ENCODE measurements around the gene GALNTL6. TPM values are rescaled to one million over a fixed set of nuclear protein-coding genes. Genes with fewer than 3 reads are reported as not detected.
A peak's percentile ranks its signal among the peaks of the same experiment; 100 is the strongest.

The GALNTL6 gene
- polyA plus RNA-seq, 6 donors from 2014 or later = 0.09 to 1.5 (median 0.52) TPM

DNA sequence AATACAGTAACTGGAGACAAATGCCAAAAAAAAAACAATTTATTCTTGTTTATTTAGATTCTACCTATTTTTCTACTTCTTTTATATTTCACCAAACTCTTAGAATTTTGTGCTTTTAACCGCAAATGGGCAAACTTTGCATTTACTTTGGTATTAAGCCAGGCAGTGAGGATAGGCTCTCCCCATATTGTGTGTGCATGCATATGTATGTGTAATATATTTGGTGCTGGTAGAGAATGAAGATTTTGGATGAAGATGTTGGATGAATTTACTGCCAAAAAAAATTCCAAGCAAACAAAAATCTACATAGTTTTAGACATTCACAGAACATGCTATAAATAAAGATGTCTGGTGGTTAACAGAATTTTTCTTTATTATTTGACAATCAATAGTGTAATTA, 30.3 kb downstream of the GALNTL6 start:
- Mint-ChIP-seq H3K9me3 (peaks cover 0 to 6% (median 0%) of the 10 kb centered on the region in 7 donors), H3K27ac (no peak overlapping the region), H3K36me3 (no peaks in the 10 kb centered on the region), H3K27me3 (no peaks in the 10 kb centered on the region), H3K4me1 (no peaks in the 10 kb centered on the region), H3K4me3 (no peak overlapping the region)
- ATAC-seq (ENCODE audit: low read depth in 2 of 2) = no peak
- no peak for DNase-seq

DNA sequence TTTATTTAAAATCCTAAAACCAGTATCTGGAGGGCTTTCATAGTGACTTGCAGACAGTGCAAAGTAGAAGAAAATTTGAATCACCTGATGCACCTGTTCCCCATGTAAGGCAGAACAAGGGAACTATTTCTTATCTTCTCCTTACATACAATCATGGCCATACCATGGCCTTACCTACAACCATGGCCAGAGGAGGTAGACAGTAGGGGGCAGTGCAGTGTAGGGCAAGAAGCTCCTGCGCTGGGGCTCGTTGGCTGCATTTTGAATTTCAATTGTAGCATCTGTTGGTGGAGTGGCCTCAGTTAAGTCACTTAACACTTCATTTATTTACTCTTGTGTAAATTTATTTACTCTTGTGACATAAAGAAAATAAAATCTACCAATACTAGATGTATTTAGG, 33.0 kb downstream of the GALNTL6 start:
- no peaks in the 10 kb centered on the region for H3K4me1 Mint-ChIP-seq
- no peak overlapping the region for H3K27ac Mint-ChIP-seq
- H3K27me3 Mint-ChIP-seq = no peaks in the 10 kb centered on the region
- no peak overlapping the region for H3K4me3 Mint-ChIP-seq
- no peak for ATAC-seq (ENCODE audit: low read depth in 2 of 2)
- H3K9me3 Mint-ChIP-seq = peaks cover 0 to 6% (median 0%) of the 10 kb centered on the region in 7 donors
- no peak for DNase-seq
- no peaks in the 10 kb centered on the region for H3K36me3 Mint-ChIP-seq

DNA sequence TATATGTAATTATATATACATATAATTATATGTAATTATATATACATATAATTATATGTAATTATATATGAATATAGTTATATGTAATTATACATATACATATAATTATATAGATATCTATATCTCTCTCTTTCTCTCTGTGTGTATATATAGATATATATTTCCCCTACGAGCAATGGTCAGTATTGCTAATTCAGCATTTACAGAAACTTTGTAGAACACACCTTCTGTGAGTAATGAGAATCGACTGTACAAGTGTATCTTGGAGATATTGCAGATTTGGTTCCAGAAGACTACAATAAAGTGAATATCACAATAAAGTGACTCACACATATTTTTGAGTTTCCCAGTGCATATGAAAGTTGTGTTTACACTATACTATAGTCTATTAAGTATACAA, 33.7 kb downstream of the GALNTL6 start:
- DNase-seq (no peak), ATAC-seq (ENCODE audit: low read depth in 2 of 2) (no peak)
- Mint-ChIP-seq H3K27me3 (no peaks in the 10 kb centered on the region), H3K36me3 (no peaks in the 10 kb centered on the region), H3K4me3 (no peak overlapping the region), H3K9me3 (peaks cover 0 to 6% (median 0%) of the 10 kb centered on the region in 7 donors), H3K27ac (no peak overlapping the region), H3K4me1 (peaks cover 0 to under 1% (median 0%) of the 10 kb centered on the region in 3 donors)

DNA sequence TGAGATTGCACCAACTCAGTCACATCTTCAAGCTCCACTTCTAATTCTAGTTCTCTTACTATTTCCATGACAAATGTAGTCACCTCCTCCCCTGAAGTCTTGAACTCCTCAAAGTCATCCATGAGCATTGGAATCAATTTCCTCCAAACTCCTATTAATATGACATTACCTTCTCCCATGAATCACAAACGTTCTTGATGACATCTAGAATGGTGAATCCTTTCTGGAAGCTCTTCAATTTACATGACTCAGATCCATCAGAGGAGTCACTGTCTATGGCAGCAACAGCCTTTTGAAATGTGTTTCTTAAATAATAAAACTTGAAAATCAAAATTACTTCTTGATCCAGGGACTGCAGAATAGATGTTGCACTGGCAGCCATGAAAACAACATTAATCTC, 34.5 kb downstream of the GALNTL6 start:
- ATAC-seq (ENCODE audit: low read depth in 2 of 2) (no peak), DNase-seq (no peak)
- H3K27ac Mint-ChIP-seq = peak overlapping the region in 1 of 6 donors; percentile 3
- no peaks in the 10 kb centered on the region for H3K27me3 Mint-ChIP-seq
- peaks cover 0 to 5% (median 3%) of the 10 kb centered on the region in 3 donors for H3K4me1 Mint-ChIP-seq
- H3K36me3 Mint-ChIP-seq = no peaks in the 10 kb centered on the region
- H3K4me3 Mint-ChIP-seq = no peak overlapping the region
- peaks cover 0 to under 1% (median 0%) of the 10 kb centered on the region in 7 donors for H3K9me3 Mint-ChIP-seq

DNA sequence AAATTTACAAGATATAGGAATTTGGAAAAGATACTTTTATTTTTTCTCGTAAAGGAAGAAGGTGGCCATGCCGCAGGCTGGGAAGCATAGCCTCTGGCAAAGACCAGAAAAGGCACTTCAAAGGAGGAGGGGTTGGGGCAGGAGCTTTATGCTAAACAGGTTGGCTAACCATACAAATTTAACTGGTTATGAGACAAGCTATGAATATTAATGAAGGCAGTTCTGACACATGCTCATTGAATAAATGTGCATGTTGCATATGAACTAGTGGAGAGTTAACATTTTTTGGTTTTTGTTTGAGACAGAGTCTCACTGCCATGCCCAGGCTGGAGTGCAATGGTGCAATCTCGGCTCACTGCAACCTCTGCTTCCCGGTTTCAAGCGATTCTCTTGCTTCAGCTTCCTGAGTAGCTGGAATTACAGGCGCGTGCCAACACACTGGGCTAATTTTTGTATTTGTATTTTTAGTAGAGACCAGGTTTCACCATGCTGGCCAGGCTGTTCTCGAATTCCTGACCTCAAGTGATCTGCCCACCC, 36.5 kb downstream of the GALNTL6 start:
- no peak for ATAC-seq (ENCODE audit: low read depth in 2 of 2)
- Mint-ChIP-seq H3K27me3 (no peaks in the 10 kb centered on the region), H3K27ac (no peak overlapping the region), H3K36me3 (no peaks in the 10 kb centered on the region), H3K9me3 (no peaks in the 10 kb centered on the region), H3K4me1 (peaks cover 2 to 8% (median 5%) of the 10 kb centered on the region in 3 donors), H3K4me3 (no peak overlapping the region)
- no peak for DNase-seq

DNA sequence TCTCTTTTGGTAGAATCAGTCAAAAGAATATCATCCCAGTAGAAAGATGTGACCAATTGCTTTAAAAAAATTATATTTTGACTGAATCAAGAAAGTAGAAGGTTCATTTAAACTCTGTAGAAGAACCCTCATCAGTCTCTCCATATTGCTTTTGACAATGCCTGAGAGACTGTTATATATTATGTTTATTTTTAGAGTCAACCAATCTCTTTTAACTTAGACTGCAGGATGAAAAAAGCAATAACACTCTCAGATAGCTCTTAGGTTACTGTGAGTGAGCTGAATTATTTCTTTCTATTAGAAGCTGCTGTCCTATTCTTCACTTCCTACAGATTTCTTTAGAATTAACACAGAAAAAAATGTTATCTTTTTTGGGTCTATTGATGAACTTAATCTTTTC, 38.1 kb downstream of the GALNTL6 start:
- Mint-ChIP-seq H3K36me3 (no peaks in the 10 kb centered on the region), H3K27ac (no peak overlapping the region), H3K27me3 (no peaks in the 10 kb centered on the region), H3K4me3 (no peak overlapping the region), H3K4me1 (peaks cover 2 to 8% (median 5%) of the 10 kb centered on the region in 3 donors), H3K9me3 (peaks cover 0 to 2% (median 0%) of the 10 kb centered on the region in 7 donors)
- ATAC-seq (ENCODE audit: low read depth in 2 of 2) (no peak), DNase-seq (no peak)

DNA sequence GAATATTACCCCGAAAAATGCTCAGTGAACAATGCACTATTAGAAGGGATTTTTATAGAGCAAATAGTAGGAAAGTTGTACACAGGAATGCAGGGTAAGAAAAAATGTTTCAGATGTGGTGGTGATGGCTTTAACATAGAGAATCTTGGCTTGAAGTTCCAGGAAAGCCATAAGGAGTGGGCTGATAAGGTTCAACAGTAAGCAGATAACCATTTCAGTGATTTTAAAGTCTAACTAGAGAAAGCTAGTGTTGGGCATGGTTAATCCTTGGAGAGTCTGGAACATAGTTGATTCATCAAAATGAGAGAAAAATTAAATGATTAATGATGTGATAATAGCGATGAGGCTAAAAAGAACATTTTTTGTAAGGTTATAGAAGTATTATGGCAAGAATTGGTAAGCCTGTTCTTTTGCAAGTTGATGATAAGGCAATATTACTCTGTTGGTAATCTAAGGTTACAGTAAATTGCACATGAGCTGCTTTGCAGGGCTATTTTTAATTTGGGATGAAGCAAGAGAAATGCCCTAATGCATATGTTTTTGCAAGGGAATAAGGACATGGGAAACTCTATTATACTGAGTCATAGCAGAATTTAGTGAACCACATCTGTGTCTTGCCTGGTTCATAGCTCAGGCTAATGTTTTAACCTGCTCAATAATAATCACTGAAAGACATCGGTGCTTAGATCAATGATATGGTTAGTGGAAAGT, 44.3 kb downstream of the GALNTL6 start:
- Mint-ChIP-seq H3K9me3 (peaks cover 0 to 2% (median 0%) of the 10 kb centered on the region in 7 donors), H3K27me3 (no peaks in the 10 kb centered on the region), H3K27ac (no peak overlapping the region), H3K4me1 (peaks cover 0 to 5% (median 2%) of the 10 kb centered on the region in 3 donors), H3K4me3 (no peak overlapping the region), H3K36me3 (no peaks in the 10 kb centered on the region)
- ATAC-seq (ENCODE audit: low read depth in 2 of 2) (no peak), DNase-seq (no peak)

DNA sequence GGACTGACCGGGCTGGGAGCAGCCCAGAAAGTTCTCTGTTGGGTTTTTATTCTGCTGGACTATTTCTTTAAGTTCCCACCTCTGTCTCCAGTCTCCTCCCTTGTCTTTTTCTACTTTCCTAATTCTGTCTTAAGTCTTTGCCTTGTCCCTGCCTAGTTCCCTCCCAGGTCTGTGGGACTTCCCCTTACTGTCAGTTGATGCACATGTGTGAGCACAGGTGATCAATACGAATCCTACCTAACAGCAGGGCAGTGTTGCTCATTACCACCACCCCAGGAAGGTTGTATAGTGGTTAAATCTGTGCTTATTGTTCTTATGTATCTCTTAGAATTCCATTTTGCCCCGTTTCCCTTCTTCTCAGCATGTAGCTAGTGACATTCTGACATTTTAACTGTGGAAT, 62.1 kb downstream of the GALNTL6 start:
- Mint-ChIP-seq H3K4me3 (peak overlapping the region in 1 of 8 donors; percentile 8), H3K36me3 (no peaks in the 10 kb centered on the region), H3K4me1 (no peaks in the 10 kb centered on the region), H3K9me3 (no peaks in the 10 kb centered on the region), H3K27me3 (no peaks in the 10 kb centered on the region), H3K27ac (no peak overlapping the region)
- no peak for DNase-seq
- peak; percentile 37 to 50 for ATAC-seq (ENCODE audit: low read depth in 2 of 2)

DNA sequence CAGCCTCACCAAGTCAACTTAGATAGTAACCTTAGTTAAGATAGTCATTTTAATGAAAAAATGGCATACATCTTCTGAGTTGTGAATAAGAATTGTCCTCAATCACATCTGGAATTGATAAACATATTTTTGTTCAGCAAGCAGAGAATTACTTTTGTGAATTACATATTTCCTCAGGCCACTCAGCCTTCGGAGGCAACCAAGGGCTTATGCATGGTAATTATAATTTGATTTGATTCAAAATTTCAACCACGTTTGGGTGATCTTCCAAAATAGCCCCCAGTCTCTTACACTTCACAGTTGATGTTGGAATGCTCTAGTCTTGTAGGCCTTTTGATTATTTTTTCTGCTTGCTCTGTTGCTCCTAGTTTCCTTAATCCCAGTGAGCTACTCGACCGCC, 63.4 kb downstream of the GALNTL6 start:
- Mint-ChIP-seq H3K27me3 (no peaks in the 10 kb centered on the region), H3K27ac (no peak overlapping the region), H3K4me3 (no peak overlapping the region), H3K36me3 (no peaks in the 10 kb centered on the region), H3K9me3 (no peaks in the 10 kb centered on the region), H3K4me1 (no peaks in the 10 kb centered on the region)
- ATAC-seq (ENCODE audit: low read depth in 2 of 2) (no peak), DNase-seq (no peak)

DNA sequence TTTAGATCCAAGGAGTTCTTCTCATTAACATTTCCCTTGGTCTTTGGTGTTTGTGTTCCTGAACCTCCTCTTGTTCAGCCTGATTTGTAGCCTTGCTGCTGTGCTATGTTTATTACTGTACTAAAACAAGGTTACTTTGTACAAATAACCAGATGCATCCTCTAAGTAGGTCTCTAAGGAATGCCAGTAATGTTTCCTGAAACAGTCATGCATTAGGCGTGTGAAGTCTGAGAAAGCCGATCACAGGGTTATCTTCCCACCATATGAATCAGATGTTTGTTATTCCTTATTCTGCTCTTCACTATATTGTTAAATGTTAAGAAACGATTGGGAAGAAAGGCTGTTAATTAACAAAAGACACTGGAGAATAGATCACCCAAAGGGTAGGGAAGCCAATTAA, 66.9 kb downstream of the GALNTL6 start:
- DNase-seq (no peak), ATAC-seq (ENCODE audit: low read depth in 2 of 2) (no peak)
- Mint-ChIP-seq H3K27me3 (no peaks in the 10 kb centered on the region), H3K4me1 (no peaks in the 10 kb centered on the region), H3K36me3 (no peaks in the 10 kb centered on the region), H3K9me3 (no peaks in the 10 kb centered on the region), H3K27ac (no peak overlapping the region), H3K4me3 (no peak overlapping the region)

DNA sequence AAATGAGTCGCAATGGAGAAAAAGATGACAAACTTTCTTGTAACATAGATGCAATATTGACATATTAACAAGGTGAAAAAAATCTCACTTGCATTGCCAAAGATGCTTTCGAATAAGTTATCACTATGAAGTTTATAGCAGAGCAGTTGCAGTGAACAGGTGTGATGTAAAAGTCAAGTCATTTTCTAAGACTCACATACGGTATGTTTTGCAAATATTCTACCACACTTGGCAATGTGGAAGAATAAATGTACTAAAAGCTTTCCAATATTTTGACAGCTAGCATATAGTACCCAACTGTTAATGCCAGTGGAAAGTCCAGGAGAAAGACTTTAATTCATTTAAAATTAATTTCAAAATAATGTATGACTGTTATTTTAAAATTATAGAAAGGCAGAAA, 76.5 kb downstream of the GALNTL6 start:
- Mint-ChIP-seq H3K4me1 (no peaks in the 10 kb centered on the region), H3K27me3 (peaks cover 0 to 5% (median 0%) of the 10 kb centered on the region in 3 donors), H3K36me3 (no peaks in the 10 kb centered on the region), H3K27ac (no peak overlapping the region), H3K9me3 (no peaks in the 10 kb centered on the region), H3K4me3 (no peak overlapping the region)
- DNase-seq (no peak), ATAC-seq (ENCODE audit: low read depth in 2 of 2) (no peak)

DNA sequence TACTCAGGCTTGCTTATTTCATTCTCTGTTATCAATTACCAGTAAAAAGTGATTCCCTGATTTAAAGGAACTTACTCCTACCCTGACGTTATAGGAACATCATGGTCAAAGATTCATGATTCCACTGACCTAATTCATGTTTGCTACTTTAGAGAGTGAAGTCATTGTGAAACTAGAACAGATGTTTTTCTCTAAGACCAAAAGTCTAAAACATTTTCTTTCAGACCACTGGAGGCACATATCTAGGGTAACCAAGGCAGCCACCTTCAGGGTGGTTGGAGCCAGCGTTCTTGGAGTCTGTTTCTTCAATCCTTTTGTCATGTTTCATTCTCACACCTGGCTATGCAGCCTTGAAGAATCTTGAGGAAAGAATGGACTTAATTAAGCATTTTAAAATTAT, 77.8 kb downstream of the GALNTL6 start:
- peaks cover 0 to 5% (median 0%) of the 10 kb centered on the region in 3 donors for H3K27me3 Mint-ChIP-seq
- no peak for DNase-seq
- no peaks in the 10 kb centered on the region for H3K4me1 Mint-ChIP-seq
- no peak for ATAC-seq (ENCODE audit: low read depth in 2 of 2)
- H3K4me3 Mint-ChIP-seq = no peak overlapping the region
- H3K27ac Mint-ChIP-seq = no peak overlapping the region
- H3K9me3 Mint-ChIP-seq = no peaks in the 10 kb centered on the region
- no peaks in the 10 kb centered on the region for H3K36me3 Mint-ChIP-seq

DNA sequence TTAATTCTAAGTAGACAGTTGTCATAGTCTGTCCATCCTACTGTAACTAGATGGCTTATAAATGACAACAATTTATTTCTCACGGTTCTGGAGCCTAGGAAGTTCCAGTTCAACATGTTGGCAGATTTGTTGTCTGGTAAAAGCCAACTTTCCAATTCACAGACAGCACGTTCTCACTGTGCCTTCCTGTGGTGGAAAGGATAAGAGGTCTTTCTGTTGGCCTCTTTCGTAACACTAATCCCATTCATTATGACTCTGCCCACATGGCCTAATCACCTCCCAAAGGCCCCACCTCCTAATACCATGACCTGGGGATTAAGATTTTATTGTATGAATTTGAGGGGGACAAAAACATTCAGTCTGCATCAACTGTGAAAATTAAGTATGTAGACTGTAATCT, 83.2 kb downstream of the GALNTL6 start:
- Mint-ChIP-seq H3K36me3 (peaks cover 0 to 5% of the 10 kb centered on the region in 2 donors), H3K4me1 (no peaks in the 10 kb centered on the region), H3K27ac (no peak overlapping the region), H3K27me3 (no peaks in the 10 kb centered on the region), H3K4me3 (no peak overlapping the region), H3K9me3 (peaks cover 0 to 19% (median 2%) of the 10 kb centered on the region in 7 donors)
- DNase-seq = no peak
- ATAC-seq (ENCODE audit: low read depth in 2 of 2) = no peak

DNA sequence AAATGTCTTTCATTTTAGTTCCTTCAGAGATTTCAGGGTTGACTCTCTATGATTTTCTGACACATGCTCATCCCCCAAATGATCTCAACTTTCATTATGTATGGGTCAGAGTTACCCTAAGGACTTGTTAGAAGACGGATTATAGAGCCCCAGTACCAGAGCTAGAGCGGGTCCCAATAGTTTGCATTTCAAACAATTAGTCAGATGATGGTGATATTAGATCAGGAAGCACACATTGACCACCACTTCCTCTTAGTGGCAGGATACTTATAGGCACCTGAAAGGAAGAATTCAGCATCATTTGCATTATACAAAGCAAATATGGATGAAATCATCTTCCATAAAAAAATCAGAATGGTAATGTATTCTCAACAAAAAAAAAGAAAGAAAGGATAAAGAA, 106.1 kb downstream of the GALNTL6 start:
- DNase-seq (no peak), ATAC-seq (ENCODE audit: low read depth in 2 of 2) (no peak)
- Mint-ChIP-seq H3K27ac (peak overlapping the region in 1 of 6 donors; percentile 6), H3K36me3 (no peaks in the 10 kb centered on the region), H3K27me3 (no peaks in the 10 kb centered on the region), H3K4me1 (no peaks in the 10 kb centered on the region), H3K9me3 (peaks cover 0 to 3% (median 0%) of the 10 kb centered on the region in 7 donors), H3K4me3 (no peak overlapping the region)

Data from naive B cell (primary cell).